ENCODE results near the gene ADAMTS14.

Gene ADAMTS14

DNA sequence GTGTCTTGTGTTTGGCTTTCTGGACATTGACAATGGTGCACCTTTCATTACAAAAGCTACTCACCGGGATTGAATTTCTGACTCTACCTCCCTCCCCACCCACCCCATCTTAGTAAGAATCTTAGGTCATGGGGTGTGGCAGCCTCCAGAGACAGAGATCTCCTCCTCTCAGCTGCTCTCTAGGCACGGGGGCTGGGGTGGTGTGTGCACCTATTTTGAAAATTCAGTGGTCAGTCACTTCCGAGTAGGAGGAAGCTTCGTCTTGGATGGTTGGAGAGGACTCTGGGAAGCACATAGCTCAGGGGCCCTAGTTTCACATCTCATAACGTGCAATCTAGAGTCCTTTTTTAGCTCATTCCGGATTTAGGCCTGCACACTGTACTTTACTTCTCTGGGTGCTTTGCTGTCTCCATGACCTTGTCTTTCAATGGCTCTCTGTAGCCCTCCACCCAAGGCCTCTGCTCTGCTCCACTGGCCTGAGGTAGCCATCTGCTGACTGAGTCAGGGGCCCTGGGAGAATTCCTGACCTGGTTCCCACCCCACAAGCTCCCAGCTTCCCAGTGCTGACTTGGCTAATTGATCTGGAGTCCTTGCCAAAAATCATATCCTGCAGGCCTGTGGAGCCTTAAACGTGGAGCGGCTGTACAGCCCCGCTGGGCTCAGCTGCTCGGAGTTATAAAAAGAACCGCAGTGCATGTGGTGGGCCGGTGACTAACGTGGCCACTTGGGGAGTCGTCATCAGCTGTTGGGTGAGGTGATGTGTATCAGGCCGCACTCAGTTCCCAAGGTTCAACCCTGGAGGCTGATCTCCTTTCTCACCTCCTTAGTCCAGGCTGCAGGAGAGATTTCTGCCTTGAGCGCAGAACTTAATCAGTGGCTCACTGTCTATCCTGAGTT, 19.3 kb upstream of the ADAMTS14 start:
- TF ChIP-seq, protein P1, sequence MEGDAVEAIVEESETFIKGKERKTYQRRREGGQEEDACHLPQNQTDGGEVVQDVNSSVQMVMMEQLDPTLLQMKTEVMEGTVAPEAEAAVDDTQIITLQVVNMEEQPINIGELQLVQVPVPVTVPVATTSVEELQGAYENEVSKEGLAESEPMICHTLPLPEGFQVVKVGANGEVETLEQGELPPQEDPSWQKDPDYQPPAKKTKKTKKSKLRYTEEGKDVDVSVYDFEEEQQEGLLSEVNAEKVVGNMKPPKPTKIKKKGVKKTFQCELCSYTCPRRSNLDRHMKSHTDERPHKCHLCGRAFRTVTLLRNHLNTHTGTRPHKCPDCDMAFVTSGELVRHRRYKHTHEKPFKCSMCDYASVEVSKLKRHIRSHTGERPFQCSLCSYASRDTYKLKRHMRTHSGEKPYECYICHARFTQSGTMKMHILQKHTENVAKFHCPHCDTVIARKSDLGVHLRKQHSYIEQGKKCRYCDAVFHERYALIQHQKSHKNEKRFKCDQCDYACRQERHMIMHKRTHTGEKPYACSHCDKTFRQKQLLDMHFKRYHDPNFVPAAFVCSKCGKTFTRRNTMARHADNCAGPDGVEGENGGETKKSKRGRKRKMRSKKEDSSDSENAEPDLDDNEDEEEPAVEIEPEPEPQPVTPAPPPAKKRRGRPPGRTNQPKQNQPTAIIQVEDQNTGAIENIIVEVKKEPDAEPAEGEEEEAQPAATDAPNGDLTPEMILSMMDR (IDR thresholded peaks at IDR 0.05; ENCODE audit: low read length, missing control alignments) = no peak
- peak; percentile 82 for DNase-seq (ENCODE audit: low read depth)
- no peak overlapping the region for H3K4me3 ChIP-seq (replicated peaks; ENCODE audit: low read depth, low read length)

DNA sequence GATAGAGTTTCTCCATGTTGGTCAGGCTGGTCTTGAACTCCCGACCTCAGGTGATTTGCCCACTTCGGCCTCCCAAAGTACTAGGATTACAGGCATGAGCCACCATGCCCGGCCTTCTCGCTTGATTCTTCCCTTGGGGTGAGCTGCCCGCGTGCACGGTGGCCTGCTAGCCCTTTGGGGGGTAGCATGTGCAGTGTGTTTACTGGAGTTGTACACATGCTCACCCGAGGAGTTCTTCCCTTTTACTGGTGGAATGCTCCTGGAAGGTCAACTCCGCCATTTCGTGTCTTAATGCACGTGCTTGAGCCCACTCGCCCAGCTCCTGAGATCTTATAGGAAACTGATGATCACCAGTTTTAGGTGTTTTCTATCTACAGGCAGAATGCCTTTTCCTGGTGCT, 17.0 kb upstream of the ADAMTS14 start:
- TF ChIP-seq, protein P1 (IDR thresholded peaks at IDR 0.05; ENCODE audit: low read length, missing control alignments) = no peak
- no peak for DNase-seq (ENCODE audit: low read depth)
- no peak overlapping the region for H3K4me3 ChIP-seq (replicated peaks; ENCODE audit: low read depth, low read length)

DNA sequence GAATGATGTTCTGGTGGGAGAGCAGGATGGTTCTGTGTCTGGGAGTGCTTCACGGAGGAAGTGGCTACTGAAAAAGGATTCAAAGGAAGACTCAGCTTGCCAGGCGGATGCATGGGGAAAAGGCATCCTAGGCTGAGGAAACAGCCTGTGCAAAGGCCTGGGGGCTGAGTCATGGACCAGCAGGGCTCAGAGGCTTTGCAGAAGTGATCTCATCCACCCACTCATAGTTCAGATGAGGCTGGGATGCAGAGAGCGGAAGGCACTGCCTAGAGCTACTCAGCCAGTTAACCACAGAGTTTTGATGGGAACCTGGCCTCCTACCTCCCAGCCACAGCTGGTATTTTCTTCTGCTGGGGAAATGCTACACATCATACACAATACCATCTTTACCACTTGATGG, 15.8 kb upstream of the ADAMTS14 start:
- peak; percentile 92 for DNase-seq (ENCODE audit: low read depth)
- no peak overlapping the region for H3K4me3 ChIP-seq (replicated peaks; ENCODE audit: low read depth, low read length)
- TF ChIP-seq, protein P1 (IDR thresholded peaks at IDR 0.05; ENCODE audit: low read length, missing control alignments) = no peak

DNA sequence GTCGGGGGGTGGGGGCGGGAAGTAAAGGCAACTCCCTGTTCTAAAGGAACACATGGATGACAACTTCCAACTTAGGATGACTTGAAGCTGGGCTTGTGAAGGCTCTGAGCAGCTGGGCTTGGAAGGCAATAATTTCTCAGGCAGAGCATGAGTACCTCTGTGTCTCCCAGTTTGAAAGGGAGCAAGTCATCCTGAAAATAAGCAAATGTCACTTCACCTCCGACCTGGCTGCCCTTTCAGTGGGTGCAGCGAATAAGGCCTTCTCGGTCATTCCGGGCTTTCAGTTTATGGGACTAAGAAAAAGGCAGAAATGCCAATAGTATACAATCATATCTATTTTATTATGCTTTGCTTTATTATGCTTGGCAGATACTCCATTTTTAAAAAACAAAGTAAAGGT, 15.3 kb upstream of the ADAMTS14 start:
- TF ChIP-seq, protein P1 (IDR thresholded peaks at IDR 0.05; ENCODE audit: low read length, missing control alignments) = no peak
- no peak for DNase-seq (ENCODE audit: low read depth)
- H3K4me3 ChIP-seq (replicated peaks; ENCODE audit: low read depth, low read length) = no peak overlapping the region

DNA sequence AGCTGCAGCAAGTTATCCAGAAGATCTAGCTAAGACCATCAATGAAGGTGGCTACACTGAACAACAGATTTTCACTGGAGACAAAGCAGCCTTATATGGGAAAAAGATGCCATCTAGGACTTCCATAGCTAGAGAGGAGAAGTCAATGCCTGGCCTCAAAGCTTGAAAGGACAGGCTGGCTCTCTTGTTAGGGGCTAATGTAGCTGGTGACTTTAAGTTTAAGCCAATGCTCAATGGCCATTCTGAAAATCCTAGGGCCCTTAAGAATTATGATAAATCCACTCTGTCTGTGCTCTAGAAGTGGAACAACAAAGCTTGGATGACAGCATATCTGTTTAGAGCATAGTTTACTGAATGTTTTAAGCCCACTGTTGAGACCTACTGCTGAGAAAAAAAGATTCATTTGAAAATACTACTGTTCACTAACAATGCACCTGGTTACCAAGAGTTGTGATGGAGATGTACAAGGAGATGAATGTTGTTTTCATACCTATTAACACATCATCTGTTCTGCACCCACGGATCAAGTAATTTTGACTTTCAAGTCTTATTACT, 13.6 kb upstream of the ADAMTS14 start:
- TF ChIP-seq, protein P1 (IDR thresholded peaks at IDR 0.05; ENCODE audit: low read length, missing control alignments) = no peak
- no peak overlapping the region for H3K4me3 ChIP-seq (replicated peaks; ENCODE audit: low read depth, low read length)
- no peak for DNase-seq (ENCODE audit: low read depth)

DNA sequence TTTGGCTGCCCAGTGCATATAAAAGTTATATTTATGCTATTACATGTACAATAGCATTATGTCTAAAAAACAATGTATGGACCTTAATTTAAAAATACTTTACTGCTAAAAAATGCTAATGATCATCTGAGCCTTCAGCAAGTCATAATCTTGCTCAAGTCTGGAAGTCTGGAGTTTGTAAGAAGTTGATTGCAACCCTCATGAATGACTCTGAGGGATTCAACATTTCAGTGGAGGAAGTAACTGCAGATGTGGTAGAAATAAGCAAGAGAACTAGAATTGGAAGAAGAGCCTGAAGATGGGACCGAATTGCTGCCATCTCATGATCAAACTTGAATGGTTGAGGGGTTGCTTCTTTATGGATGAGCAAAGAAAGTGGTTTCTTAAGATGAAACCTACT, 13.0 kb upstream of the ADAMTS14 start:
- no peak for DNase-seq (ENCODE audit: low read depth)
- TF ChIP-seq, protein P1 (IDR thresholded peaks at IDR 0.05; ENCODE audit: low read length, missing control alignments) = no peak
- H3K4me3 ChIP-seq (replicated peaks; ENCODE audit: low read depth, low read length) = no peak overlapping the region
